Measurements from ENCODE around the gene GPBP1. TPM values are rescaled to one million over a fixed set of nuclear protein-coding genes. Genes with fewer than 3 reads are reported as not detected.
"Not testable (repeated sequence)": the region's sequence is repeated elsewhere in the genome, so short reads cannot be mapped to it uniquely, and the experiment has no call there.

GPBP1 gene
- total and polyA plus RNA-seq, 4 donors = 42.6 to 159 (median 49.4) TPM

GRCh38 chr5:57276353-57276752, 102.5 kb downstream of the GPBP1 start:
- Histone ChIP-seq H3K9me3 (ENCODE audit: control insufficient read depth in 4 of 4, insufficient read depth in 3 of 4, low read length in 3 of 4) (no peaks in the 10 kb centered on the region), H3K4me1 (ENCODE audit: control insufficient read depth in 5 of 5, insufficient read depth in 5 of 5, low read length in 5 of 5) (no peaks in the 10 kb centered on the region), H3K27ac (ENCODE audit: low read depth in 1 of 2, low read length in 1 of 2) (no peak overlapping the region), H3K36me3 (ENCODE audit: control insufficient read depth in 4 of 4, insufficient read depth in 4 of 4, low read length in 4 of 4) (no peaks in the 10 kb centered on the region), H3K27me3 (ENCODE audit: control insufficient read depth in 3 of 3, insufficient read depth in 3 of 3, low read length in 2 of 3) (no peaks in the 10 kb centered on the region), H3K9ac (ENCODE audit: insufficient read depth in 1 of 2, low read length in 2 of 2) (no peak overlapping the region), H3K4me3 (no peak overlapping the region)
- DNase-seq (no peak), ATAC-seq (ENCODE audit: insufficient read depth, low FRiP score) (no peak)
- no peak for TF ChIP-seq CTCF (IDR thresholded peaks at IDR 0.05; ENCODE audit: control extremely low read depth, extremely low read depth)
- 77 to 89% methylated on average over 5 of the region's 5 CpGs for WGBS, 2 donors

- Histone ChIP-seq H3K36me3 (ENCODE audit: control insufficient read depth in 4 of 4, insufficient read depth in 4 of 4, low read length in 4 of 4) (no peaks in the 10 kb centered on the region), H3K4me1 (ENCODE audit: control insufficient read depth in 5 of 5, insufficient read depth in 5 of 5, low read length in 5 of 5) (no peaks in the 10 kb centered on the region), H3K9me3 (ENCODE audit: control insufficient read depth in 4 of 4, insufficient read depth in 3 of 4, low read length in 3 of 4) (no peaks in the 10 kb centered on the region), H3K27ac (ENCODE audit: low read depth in 1 of 2, low read length in 1 of 2) (no peak overlapping the region), H3K27me3 (ENCODE audit: control insufficient read depth in 3 of 3, insufficient read depth in 3 of 3, low read length in 2 of 3) (no peaks in the 10 kb centered on the region), H3K4me3 (no peak overlapping the region), H3K9ac (ENCODE audit: insufficient read depth in 1 of 2, low read length in 2 of 2) (no peak overlapping the region)
- 94 to 98% methylated on average over 1 of the region's 1 CpG for WGBS, 2 donors
- peak in 2 of 3 donors; percentile 34 to 59 for DNase-seq
- no peak for ATAC-seq (ENCODE audit: insufficient read depth, low FRiP score)
- no peak for TF ChIP-seq CTCF (IDR thresholded peaks at IDR 0.05; ENCODE audit: control extremely low read depth, extremely low read depth)
Observed at GRCh38 chr5:57277085-57277484, 103.2 kb downstream of the GPBP1 start.

- no peak for ATAC-seq (ENCODE audit: insufficient read depth, low FRiP score)
- 45 to 56% methylated on average over 2 of the region's 2 CpGs for WGBS, 2 donors
- H3K36me3 ChIP-seq (ENCODE audit: control insufficient read depth in 4 of 4, insufficient read depth in 4 of 4, low read length in 4 of 4) = no peaks in the 10 kb centered on the region
Observed at GRCh38 chr5:57280853-57281252, 107.0 kb downstream of the GPBP1 start.

GRCh38 chr5:57285084-57285483, 111.2 kb downstream of the GPBP1 start:
- not testable (repeated sequence) for DNase-seq; H3K4me3 ChIP-seq; H3K9ac ChIP-seq (ENCODE audit: insufficient read depth in 1 of 2, low read length in 2 of 2); ATAC-seq (ENCODE audit: insufficient read depth, low FRiP score); H3K27me3 ChIP-seq (ENCODE audit: control insufficient read depth in 3 of 3, insufficient read depth in 3 of 3, low read length in 2 of 3); H3K4me1 ChIP-seq (ENCODE audit: control insufficient read depth in 5 of 5, insufficient read depth in 5 of 5, low read length in 5 of 5); H3K36me3 ChIP-seq (ENCODE audit: control insufficient read depth in 4 of 4, insufficient read depth in 4 of 4, low read length in 4 of 4); H3K9me3 ChIP-seq (ENCODE audit: control insufficient read depth in 4 of 4, insufficient read depth in 3 of 4, low read length in 3 of 4); H3K27ac ChIP-seq (ENCODE audit: low read depth in 1 of 2, low read length in 1 of 2)
- WGBS, 2 donors = 95 to 98% methylated on average over 5 of the region's 5 CpGs

More at GRCh38 chr5:57280853-57281252, 107.0 kb downstream of the GPBP1 start:
- Histone ChIP-seq H3K4me3 (no peak overlapping the region), H3K4me1 (ENCODE audit: control insufficient read depth in 5 of 5, insufficient read depth in 5 of 5, low read length in 5 of 5) (no peaks in the 10 kb centered on the region), H3K9me3 (ENCODE audit: control insufficient read depth in 4 of 4, insufficient read depth in 3 of 4, low read length in 3 of 4) (peaks cover 0 to 5% (median 0%) of the 10 kb centered on the region in 4 donors), H3K9ac (ENCODE audit: insufficient read depth in 1 of 2, low read length in 2 of 2) (no peak overlapping the region), H3K27ac (ENCODE audit: low read depth in 1 of 2, low read length in 1 of 2) (no peak overlapping the region), H3K27me3 (ENCODE audit: control insufficient read depth in 3 of 3, insufficient read depth in 3 of 3, low read length in 2 of 3) (no peaks in the 10 kb centered on the region)
- no peak for DNase-seq
- TF ChIP-seq CTCF (IDR thresholded peaks at IDR 0.05; ENCODE audit: control extremely low read depth, extremely low read depth) = no peak
